HG03103 (cell line): ENCODE results near the gene MAN1A2.

Experiments used
- ATAC-seq: cut with Tn5 transposase; IDR thresholded peaks from one replicate; pipeline ENCODE4 v1.9.1; 2021; ENCODE audit warnings: low read depth; ENCODE audit not compliant: unreplicated experiment

MAN1A2 gene

GRCh38 chr1:117359561-117360289 lies 7.5 kb upstream of the MAN1A2 start:
- no peak for ATAC-seq

DNA sequence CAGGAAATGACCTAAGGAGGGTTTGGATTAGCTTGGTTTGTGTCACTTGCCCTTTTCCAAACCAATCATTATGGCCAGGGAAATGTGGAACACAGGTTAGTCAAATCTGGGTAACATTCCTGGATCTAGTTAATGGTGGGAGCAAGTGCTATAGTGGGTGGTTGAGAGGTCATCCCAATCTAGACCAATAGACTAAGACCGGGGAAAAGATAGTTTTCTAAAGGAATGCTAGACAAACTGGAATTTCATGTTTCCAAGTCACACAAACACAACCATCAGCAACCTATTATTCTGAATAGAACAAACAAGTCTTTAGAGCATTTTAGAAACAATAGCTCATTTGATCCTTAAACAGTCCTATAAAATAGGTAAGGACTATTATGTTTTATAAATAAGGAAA lies 4.3 kb upstream of the MAN1A2 start:
- no peak for ATAC-seq

DNA sequence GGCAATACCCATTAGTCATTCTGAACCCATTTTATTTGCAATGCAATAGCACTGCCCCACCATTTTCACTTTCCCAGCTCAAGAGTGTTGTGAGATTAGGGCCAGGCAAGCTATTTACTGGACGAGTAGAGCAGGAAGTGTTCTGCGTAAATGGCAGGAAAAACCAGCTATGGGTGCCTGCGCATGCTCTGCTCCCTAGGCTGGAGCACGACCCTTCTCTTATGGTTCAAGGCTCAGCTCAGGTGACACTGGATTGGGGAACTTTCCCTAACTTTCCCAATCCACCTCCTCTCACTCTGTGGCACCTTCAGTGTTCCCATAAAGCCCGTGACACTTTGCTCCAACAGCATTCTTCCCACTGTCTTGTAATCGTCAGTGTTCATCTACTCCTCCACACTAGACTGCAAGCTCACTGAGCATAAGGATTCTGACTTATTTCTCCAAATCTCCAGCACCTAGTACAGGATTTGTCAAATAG lies 3.6 kb upstream of the MAN1A2 start:
- ATAC-seq: no peak

DNA sequence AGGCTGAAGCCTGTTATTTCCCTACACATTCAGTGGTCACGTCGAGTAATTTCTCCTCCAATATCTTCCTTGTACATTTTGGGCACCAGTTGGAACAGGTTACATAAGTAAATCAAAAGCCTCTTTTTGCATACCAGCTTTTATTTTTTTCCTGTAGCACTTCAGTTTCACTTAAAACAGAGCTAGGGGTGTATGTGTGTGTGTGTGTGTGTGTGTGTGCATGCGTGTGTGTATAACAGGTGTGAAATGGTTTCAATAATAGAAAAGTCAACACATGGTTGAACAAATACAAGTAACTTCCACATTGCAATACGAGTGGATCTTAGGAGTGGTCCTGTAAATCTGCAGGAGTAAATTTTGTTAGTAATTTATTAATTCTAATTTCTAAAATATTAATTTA lies 3.0 kb upstream of the MAN1A2 start:
- ATAC-seq: no peak

DNA sequence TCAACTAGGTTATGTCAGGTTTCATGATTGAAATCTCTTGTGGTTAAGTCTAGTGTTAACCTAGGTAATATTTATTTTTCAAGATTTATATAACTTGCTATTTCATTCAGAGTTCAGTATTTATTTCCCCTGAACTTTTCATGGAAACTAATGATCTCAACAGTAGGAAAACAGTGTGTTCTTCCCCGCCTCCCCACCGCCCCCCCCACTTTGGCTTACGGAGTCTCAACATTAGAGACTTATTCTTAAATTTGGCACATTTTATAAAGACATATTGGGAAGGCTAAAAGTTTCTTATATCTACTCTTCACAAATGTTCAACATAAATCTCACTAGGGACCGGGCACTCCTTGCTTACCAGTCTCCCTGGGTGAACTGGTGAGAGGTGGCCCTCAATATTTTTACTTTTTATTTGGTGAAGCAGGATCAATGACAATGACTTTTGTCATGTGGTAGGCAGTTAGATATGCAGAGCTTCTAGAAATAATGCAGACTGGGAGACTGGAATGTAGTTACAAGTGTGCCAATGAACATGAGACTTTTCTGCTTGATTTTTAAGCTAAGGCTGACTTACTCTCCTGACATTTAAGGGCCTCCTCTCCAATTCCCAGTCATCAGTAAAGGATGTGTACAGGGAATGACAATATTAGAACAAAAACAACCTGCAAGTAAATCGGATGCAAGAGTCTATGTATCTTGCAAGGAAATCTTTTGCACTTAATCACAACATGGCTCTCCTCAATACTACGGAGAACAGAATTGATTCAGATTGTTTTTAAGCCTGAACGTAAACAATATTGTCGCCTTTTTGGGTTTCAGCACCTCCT lies 1.7 kb upstream of the MAN1A2 start:
- ATAC-seq: no peak

- ATAC-seq: peak; percentile 28
Measured at GRCh38 chr1:117366177-117367045, 838 bp upstream of the MAN1A2 start.

GRCh38 chr1:117368116-117369108 lies 1.2 kb downstream of the MAN1A2 start:
- no peak for ATAC-seq

DNA sequence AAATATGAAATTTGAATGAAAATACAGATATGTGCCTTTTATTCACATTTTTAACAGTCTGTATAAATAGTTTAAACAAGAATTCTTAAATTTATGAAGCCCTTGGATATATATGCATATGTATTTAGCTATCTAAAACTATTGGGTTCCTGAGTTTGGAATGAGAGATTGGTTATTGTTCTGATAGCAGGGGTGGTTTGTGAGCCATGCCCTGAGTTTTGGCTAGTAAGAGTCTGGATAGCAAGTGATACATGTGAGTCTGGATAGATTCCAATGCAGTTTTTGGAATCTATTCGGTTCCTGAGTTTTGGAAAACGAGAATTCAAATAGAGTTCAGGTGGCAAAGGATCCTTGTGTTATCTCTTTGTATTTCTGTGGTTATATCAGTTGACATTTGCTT lies 2.8 kb downstream of the MAN1A2 start:
- no peak for ATAC-seq

DNA sequence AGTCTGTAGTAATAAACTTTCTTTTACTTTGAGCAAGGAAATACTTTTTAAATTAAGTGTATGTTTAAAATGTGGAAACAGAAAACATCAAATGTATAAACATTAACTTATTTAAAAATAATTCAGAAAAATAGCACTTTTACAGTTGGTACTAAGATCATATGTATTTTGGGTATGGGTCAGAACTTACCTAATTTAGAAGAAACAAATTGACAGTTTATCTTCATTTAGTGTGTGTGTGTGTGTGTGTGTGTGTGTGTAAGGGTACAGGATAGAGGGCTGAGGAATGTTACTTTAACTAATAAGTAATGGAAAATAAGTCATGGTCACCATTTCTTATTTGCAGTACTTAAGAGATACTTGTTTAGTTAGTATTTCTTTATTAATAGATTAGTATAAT lies 3.3 kb downstream of the MAN1A2 start:
- no peak for ATAC-seq

DNA sequence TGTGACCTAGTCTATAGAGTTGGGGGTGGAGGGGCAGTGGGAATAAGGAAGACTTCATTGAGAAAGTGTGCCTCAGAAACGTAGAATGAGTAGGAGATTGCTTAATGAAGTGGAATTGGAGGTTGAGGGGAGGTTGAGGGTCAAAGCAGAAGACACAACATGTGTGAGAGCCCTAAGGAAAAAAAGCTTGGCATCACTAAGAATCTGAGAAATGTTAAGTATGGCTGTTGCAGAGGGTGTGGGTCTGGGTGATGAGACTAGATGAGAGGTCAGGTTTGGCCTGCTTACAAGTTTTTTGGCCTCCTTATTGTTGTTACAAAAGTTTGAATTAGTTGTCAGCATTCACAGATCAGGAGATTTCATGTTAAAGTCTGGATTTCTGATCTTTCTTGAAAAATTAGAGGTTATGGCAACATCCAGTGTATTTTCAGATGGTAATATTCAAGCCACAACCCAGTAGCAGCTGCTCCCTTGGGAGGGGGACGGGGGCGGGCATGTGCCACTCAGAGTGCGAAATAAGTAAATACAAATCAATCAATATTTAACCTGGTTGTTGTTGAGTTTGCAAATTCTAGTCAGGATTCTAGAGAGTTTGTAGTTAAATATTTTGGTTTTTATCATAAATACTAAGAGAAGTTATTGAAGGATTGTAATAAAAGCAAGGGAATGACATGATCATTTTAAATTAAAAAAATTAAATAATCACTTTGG lies 4.3 kb downstream of the MAN1A2 start:
- no peak for ATAC-seq

DNA sequence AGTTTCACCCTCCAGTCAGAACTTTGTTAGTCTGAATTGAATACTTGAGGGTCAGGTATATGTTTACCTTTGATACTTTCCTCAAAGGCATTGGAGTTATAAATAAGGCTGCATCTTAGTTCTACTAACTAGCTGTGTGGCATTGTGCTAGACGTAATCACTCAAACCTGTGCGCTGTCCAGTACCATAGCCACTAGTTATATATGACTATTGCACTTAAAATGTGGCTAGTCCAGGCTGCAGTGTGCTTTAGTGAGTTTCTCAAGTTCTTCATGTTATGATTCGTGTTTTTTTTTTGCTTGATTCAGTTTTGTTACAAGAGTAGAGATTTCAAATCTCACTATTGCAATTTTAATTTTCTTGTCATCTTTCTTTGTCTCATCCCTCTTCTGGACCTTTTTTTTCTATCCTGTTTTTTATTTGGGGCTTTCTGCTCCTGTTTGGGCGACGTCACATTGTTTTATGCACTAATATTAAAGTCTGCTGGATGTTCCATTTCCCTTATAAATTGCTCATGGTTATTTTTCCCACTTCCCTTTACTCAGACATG lies 5.7 kb downstream of the MAN1A2 start:
- no peak for ATAC-seq

GRCh38 chr1:117373932-117374331 lies 6.7 kb downstream of the MAN1A2 start:
- ATAC-seq: no peak

- no peak for ATAC-seq
Measured at GRCh38 chr1:117375327-117375726, 8.1 kb downstream of the MAN1A2 start.

GRCh38 chr1:117387060-117387633 lies 19.9 kb downstream of the MAN1A2 start:
- ATAC-seq: no peak

DNA sequence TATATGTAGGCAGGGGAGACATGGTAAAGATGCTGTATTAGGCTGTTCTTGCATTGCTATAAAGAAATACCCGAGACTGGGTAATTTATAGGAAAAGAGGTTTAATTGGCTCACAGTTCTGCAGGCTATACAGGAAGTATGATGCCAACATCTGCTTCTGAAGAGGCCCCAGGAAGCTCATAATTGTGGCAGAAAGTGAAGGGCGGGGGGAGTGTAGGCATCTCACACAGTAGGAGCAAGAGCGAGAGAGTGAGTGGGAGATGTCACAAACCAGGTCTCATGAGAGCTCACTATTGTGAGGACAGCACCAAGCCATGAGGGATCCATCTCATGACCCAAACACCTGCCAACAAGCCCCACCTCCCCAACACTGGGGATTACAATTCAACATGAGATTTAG lies 21.1 kb downstream of the MAN1A2 start:
- ATAC-seq: no peak

- ATAC-seq: no peak
Measured at GRCh38 chr1:117389284-117389683, 22.0 kb downstream of the MAN1A2 start.

DNA sequence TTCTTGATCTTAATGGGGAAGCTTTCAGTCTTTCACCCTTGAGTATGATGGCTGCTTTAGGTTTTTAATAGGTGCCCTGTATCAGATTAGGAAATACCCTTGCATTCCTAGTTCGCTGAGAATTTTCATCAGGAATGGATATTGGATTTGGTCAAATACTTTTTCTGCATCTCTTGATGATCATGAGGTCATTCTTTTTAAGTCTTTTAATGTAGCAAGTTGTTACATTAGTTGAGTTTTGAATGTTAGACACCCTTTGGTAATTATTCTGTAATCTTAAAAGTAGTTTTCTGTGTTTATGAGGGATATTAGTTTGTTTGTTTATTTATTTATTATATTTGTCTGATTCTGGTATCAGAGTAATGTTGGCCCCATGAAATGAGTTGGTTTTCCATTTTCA lies 22.5 kb downstream of the MAN1A2 start:
- ATAC-seq: no peak

DNA sequence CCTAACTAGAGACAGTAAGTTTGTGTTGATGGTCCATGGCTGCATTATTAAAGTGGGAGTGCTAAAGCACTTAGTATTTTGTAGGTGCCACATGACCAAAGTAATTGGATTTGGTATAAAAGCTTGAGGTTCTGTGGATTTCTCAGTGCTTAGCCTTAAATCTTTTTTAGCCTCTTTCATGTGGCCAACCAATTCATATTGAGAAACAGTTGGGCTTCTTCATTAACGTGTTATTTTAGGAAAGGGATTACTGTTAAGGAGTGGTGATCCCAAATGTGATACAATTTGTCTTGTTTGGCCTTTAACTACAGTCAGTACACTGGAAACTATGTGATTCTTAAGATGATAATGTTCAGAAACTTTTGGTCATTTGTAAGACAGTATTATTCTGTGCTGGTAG lies 25.5 kb downstream of the MAN1A2 start:
- no peak for ATAC-seq

DNA sequence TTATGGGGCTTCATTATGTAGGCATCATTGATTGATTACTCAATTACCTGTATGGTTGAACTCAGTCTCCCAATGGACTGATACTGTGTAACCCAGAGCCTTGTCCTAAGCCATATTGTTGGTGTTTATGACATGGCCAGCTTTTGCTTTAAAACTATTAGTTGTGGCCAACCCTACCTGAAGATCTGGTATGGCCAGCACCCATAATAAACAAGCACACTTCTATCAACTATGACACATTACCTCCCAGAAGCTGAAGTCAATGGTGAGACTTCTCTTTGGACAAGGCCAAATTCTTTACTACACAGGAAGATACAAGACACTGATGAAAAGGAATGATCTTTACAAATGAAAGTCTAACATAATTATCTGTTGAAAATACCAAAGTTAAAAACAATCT lies 28.8 kb downstream of the MAN1A2 start:
- ATAC-seq: no peak
